ENCODE measurements around the gene TTLL3. TPM values are rescaled to one million over a fixed set of nuclear protein-coding genes. Genes with fewer than 3 reads are reported as not detected.

The TTLL3 gene
- total RNA-seq, 1 experiment from 2014 or later = 19.5 TPM

- peak overlapping the region; percentile 84 for H3K27ac Mint-ChIP-seq (ENCODE audit: unreplicated experiment)
- H3K4me1 Mint-ChIP-seq (ENCODE audit: low read depth, unreplicated experiment) = peaks cover 28% of the 10 kb centered on the region
- BruUV-seq (replicated peaks) = no TSS peak
- H3K36me3 Mint-ChIP-seq (ENCODE audit: insufficient read depth, unreplicated experiment) = peaks cover 68% of the 10 kb centered on the region
- no peak overlapping the region for H3K4me3 Mint-ChIP-seq (ENCODE audit: low read depth, unreplicated experiment)
- CTCF ChIA-PET = no interaction called here
- TF ChIP-seq, protein P1, sequence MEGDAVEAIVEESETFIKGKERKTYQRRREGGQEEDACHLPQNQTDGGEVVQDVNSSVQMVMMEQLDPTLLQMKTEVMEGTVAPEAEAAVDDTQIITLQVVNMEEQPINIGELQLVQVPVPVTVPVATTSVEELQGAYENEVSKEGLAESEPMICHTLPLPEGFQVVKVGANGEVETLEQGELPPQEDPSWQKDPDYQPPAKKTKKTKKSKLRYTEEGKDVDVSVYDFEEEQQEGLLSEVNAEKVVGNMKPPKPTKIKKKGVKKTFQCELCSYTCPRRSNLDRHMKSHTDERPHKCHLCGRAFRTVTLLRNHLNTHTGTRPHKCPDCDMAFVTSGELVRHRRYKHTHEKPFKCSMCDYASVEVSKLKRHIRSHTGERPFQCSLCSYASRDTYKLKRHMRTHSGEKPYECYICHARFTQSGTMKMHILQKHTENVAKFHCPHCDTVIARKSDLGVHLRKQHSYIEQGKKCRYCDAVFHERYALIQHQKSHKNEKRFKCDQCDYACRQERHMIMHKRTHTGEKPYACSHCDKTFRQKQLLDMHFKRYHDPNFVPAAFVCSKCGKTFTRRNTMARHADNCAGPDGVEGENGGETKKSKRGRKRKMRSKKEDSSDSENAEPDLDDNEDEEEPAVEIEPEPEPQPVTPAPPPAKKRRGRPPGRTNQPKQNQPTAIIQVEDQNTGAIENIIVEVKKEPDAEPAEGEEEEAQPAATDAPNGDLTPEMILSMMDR (IDR thresholded peaks at IDR 0.05; ENCODE audit: unreplicated experiment) = no peak
- peak; percentile 55 for DNase-seq
- H3K9me3 Mint-ChIP-seq (ENCODE audit: low read depth, unreplicated experiment) = no peaks in the 10 kb centered on the region
- no peaks in the 10 kb centered on the region for H3K27me3 Mint-ChIP-seq (ENCODE audit: unreplicated experiment)
- intact Hi-C loops (cut with micrococcal nuclease; ENCODE audit: unreplicated experiment) = no loop called here
Measured at GRCh38 chr3:9808345-9809037, 1.6 kb upstream of the TTLL3 start.

DNA sequence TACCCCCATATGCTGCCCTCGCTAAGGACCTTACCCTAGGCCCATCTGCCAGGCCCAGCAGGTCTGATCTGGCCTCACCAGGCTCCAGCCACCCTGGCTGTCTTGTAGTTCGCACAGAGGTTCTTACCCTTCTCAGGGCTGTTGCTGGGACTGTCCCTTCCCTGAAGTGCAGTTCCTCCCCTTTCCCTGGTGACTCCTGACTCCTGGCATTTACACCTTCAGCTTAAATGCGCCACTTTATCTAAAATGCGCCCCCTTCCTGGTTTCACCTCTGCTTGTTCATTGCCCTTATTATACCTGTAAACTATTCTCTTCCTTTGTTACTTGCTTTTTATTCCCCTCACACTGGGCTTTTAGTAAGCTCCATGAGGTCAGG lies 835 bp upstream of the TTLL3 start:
- H3K9me3 Mint-ChIP-seq (ENCODE audit: low read depth, unreplicated experiment) = no peaks in the 10 kb centered on the region
- TF ChIP-seq, protein P1 (IDR thresholded peaks at IDR 0.05; ENCODE audit: unreplicated experiment) = no peak
- H3K36me3 Mint-ChIP-seq (ENCODE audit: insufficient read depth, unreplicated experiment) = peaks cover 66% of the 10 kb centered on the region
- H3K4me3 Mint-ChIP-seq (ENCODE audit: low read depth, unreplicated experiment) = peak overlapping the region; percentile 62
- peak overlapping the region; percentile 84 for H3K27ac Mint-ChIP-seq (ENCODE audit: unreplicated experiment)
- peak; percentile 18 for DNase-seq
- intact Hi-C loops (cut with micrococcal nuclease; ENCODE audit: unreplicated experiment) = no loop called here
- H3K4me1 Mint-ChIP-seq (ENCODE audit: low read depth, unreplicated experiment) = peaks cover 28% of the 10 kb centered on the region
- no peaks in the 10 kb centered on the region for H3K27me3 Mint-ChIP-seq (ENCODE audit: unreplicated experiment)
- no TSS peak for BruUV-seq (replicated peaks)
- CTCF ChIA-PET = no interaction called here

- CTCF ChIA-PET = no interaction called here
- H3K27ac Mint-ChIP-seq (ENCODE audit: unreplicated experiment) = peak overlapping the region; percentile 43
- TF ChIP-seq, protein P1 (IDR thresholded peaks at IDR 0.05; ENCODE audit: unreplicated experiment) = no peak
- intact Hi-C loops (cut with micrococcal nuclease; ENCODE audit: unreplicated experiment) = no loop called here
- DNase-seq = no peak
- no peaks in the 10 kb centered on the region for H3K27me3 Mint-ChIP-seq (ENCODE audit: unreplicated experiment)
- H3K4me3 Mint-ChIP-seq (ENCODE audit: low read depth, unreplicated experiment) = peak overlapping the region; percentile 62
- peaks cover 54% of the 10 kb centered on the region for H3K36me3 Mint-ChIP-seq (ENCODE audit: insufficient read depth, unreplicated experiment)
- H3K9me3 Mint-ChIP-seq (ENCODE audit: low read depth, unreplicated experiment) = no peaks in the 10 kb centered on the region
- BruUV-seq (replicated peaks) = no TSS peak
- peaks cover 28% of the 10 kb centered on the region for H3K4me1 Mint-ChIP-seq (ENCODE audit: low read depth, unreplicated experiment)
Measured at GRCh38 chr3:9810433-9810770, 340 bp downstream of the TTLL3 start.

DNA sequence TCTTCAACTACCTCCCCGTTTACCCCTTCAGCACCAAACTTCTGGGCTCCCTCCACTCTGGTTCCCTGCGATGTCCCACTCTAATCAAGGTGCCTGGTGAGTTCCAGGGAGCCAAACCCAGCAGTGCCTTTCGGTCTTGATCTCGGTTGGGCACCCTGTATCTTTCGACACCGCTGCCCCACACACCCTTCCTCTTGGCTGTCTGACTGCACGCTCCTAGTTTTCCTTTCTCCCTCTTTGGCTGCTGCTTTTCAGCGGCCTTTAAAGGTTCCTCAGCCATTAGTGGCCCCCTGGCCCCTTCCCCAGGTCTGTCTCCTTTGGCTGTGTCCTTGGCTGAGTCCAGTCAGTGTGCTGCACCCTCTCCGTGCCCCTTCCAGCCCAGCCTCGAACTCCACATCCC lies 784 bp downstream of the TTLL3 start:
- CTCF ChIA-PET = no interaction called here
- Mint-ChIP-seq H3K9me3 (ENCODE audit: low read depth, unreplicated experiment) (no peaks in the 10 kb centered on the region), H3K27ac (ENCODE audit: unreplicated experiment) (peak overlapping the region; percentile 43), H3K27me3 (ENCODE audit: unreplicated experiment) (no peaks in the 10 kb centered on the region), H3K4me3 (ENCODE audit: low read depth, unreplicated experiment) (peak overlapping the region; percentile 62), H3K4me1 (ENCODE audit: low read depth, unreplicated experiment) (peaks cover 28% of the 10 kb centered on the region), H3K36me3 (ENCODE audit: insufficient read depth, unreplicated experiment) (peaks cover 50% of the 10 kb centered on the region)
- intact Hi-C loops (cut with micrococcal nuclease; ENCODE audit: unreplicated experiment) = no loop called here
- TF ChIP-seq, protein P1 (IDR thresholded peaks at IDR 0.05; ENCODE audit: unreplicated experiment) = no peak
- no peak for DNase-seq
- no TSS peak for BruUV-seq (replicated peaks)
